NAMALWA (cell line): ENCODE measurements around the gene GRID1.

Experiments
- DNase-seq: peaks from one replicate; pipeline ENCODE4 v3.0.0-alpha.2; 2015; ENCODE audit warnings: low spot score

Gene GRID1

GRCh38 chr10:85696893-85697292, 669.7 kb downstream of the GRID1 start:
- DNase-seq, result no peak

GRCh38 chr10:85682621-85683020, 684.0 kb downstream of the GRID1 start:
- no peak for DNase-seq

- DNase-seq, result no peak
Observed at GRCh38 chr10:85679710-85680109, 686.9 kb downstream of the GRID1 start.

GRCh38 chr10:85679061-85679460, 687.5 kb downstream of the GRID1 start:
- no peak for DNase-seq

- DNase-seq, result no peak
Observed at GRCh38 chr10:85674851-85675250, 691.7 kb downstream of the GRID1 start.

GRCh38 chr10:85673270-85673669, 693.3 kb downstream of the GRID1 start:
- no peak for DNase-seq

GRCh38 chr10:85671530-85671929, 695.1 kb downstream of the GRID1 start:
- no peak for DNase-seq

- DNase-seq, result no peak
Observed at GRCh38 chr10:85668522-85668921, 698.1 kb downstream of the GRID1 start.

- no peak for DNase-seq
Observed at GRCh38 chr10:85667638-85668233, 698.9 kb downstream of the GRID1 start.

- no peak for DNase-seq
Observed at GRCh38 chr10:85666987-85667386, 699.6 kb downstream of the GRID1 start.

- no peak for DNase-seq
Observed at GRCh38 chr10:85666102-85666501, 700.5 kb downstream of the GRID1 start.

- no peak for DNase-seq
Observed at GRCh38 chr10:85665681-85666080, 700.9 kb downstream of the GRID1 start.

GRCh38 chr10:85665078-85665477, 701.5 kb downstream of the GRID1 start:
- no peak for DNase-seq

- DNase-seq, result no peak
Observed at GRCh38 chr10:85661123-85661522, 705.5 kb downstream of the GRID1 start.

GRCh38 chr10:85659331-85659730, 707.3 kb downstream of the GRID1 start:
- no peak for DNase-seq

GRCh38 chr10:85658518-85658917, 708.1 kb downstream of the GRID1 start:
- DNase-seq, result no peak

GRCh38 chr10:85657476-85658113, 709.0 kb downstream of the GRID1 start:
- no peak for DNase-seq

GRCh38 chr10:85655411-85655810, 711.2 kb downstream of the GRID1 start:
- DNase-seq, result no peak

GRCh38 chr10:85651497-85651882, 715.1 kb downstream of the GRID1 start:
- no peak for DNase-seq

- no peak for DNase-seq
Observed at GRCh38 chr10:85650791-85651496, 715.7 kb downstream of the GRID1 start.

- no peak for DNase-seq
Observed at GRCh38 chr10:85649461-85649860, 717.1 kb downstream of the GRID1 start.

- no peak for DNase-seq
Observed at GRCh38 chr10:85648279-85648754, 718.3 kb downstream of the GRID1 start.

GRCh38 chr10:85647741-85648140, 718.9 kb downstream of the GRID1 start:
- DNase-seq, result no peak
